ENCODE measurements around the gene FMN2.
A peak's percentile ranks its signal among the peaks of the same experiment; 100 is the strongest.

The FMN2 gene

DNA sequence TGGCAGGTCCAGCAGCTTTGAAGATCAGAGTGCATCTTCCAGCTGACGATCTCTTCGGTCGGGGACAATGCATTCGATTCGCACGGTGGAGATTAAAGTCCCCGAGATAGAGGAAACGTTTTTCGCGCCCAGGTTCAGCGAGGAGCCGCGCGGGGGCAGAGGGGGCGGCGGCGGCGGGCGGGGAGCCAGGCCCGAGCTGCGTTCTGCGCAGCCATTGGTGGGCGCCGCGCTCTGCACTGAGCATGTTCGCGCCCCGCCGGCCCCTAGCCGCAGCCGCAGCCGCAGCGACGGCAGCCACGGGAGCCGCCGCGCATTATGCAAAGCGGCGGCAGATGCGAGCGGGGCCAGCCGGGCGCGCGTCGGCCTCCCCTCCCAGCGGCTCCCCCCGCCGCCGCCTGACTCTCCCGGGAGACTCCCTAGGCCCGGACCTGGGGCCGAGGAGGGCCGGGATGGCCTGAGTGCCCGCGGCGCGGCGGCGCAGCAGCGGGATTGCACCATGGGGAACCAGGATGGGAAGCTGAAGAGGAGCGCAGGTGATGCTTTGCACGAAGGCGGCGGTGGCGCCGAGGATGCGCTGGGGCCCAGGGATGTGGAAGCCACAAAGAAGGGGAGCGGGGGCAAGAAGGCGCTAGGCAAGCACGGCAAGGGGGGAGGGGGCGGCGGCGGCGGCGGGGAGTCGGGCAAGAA is at the start of gene FMN2:
Gene FMN2, plus strand, starts transcription at position 270 of the 687 bp plus-strand sequence. Its CDS starts 227 bp downstream, at position 497.
- intact Hi-C loops (cut with DNase I) = no loop called here
- peak; percentile 25 to 91 (median 72) for DNase-seq

DNA sequence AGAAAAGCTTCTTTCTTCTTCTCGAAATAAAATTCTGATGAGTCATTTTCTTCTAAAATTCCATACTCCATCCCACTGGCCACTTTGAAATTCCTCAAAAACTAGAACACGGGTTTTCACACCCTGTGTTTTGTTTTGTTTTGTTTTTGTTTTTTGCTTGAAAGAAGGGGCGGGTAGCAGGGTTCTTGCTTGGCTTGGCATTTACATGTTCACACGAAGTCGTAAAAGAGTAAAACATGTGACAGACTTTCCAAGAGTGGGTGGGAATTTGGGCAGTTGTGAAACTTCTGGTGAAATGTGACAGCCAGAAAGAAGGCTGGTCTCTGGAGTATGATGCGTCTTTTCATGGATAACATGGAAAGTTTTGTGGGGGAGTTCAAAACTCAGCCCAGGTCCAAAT is 47.1 kb upstream of the FMN2 start:
- intact Hi-C loops (cut with DNase I) = no loop called here
- no peak for DNase-seq

DNA sequence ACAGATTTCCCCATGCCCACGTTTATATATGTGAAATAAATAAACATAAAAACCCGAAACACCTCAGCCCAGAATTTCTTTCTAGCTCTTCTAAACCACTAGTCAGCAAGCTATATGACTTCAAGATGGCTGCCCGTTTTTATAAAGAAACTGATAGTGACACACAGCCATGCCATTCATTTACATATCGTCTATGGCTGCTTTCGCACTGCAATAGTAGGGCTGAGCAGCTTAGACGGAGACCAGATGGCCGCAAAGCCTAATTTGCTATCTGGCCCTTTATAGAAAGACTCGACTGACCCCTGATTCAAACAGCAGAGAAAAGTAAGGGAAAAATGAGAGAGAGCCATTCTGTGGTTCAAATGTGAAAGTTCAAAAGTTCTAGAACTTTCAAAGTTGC is 45.7 kb upstream of the FMN2 start:
- no peak for DNase-seq
- intact Hi-C loops (cut with DNase I) = no loop called here

- intact Hi-C loops (cut with DNase I) = no loop called here
- DNase-seq = no peak
Measured at GRCh38 chr1:240054109-240054701, 37.5 kb upstream of the FMN2 start.

- intact Hi-C loops (cut with DNase I) = no loop called here
- DNase-seq = no peak
Measured at GRCh38 chr1:240055936-240056335, 35.7 kb upstream of the FMN2 start.

DNA sequence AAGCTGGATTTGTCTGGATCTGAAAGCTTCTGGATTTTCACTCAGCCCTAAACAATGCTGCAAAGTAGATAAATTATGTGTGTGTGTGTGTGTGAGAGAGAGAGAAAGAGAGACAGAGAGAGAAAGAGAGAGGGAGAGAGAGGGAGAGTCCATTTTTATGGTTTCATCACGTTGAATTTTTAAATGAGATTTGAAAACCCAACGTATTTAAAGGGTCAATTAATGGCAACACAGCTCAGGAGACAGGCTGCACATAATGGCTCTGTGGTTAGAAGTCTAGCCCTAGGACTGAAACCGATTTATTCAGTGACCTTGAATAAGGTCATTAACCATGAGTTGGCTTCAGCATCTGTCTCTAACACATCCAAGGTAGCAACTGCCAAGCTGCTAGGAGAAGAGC is 35.3 kb upstream of the FMN2 start:
- DNase-seq = no peak
- intact Hi-C loops (cut with DNase I) = no loop called here

DNA sequence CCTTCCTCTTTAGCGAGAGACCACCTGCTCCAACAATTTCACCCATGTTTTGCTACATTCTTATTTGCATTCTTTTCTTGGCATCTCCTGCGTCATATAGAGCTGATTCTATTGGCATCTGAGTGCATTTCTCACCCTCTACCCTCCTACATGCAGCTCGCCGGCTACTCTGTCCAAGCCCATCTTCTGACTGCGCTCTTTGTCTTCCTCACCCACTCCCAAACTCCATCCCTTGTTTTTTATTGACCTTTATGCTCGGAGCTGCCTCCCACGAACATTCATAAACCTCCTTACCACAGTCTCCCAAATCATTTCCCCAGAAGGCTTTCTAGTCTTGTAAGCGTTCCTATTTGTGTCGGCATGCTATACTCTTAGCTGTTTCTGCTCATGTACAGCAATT is 33.6 kb upstream of the FMN2 start:
- intact Hi-C loops (cut with DNase I) = no loop called here
- no peak for DNase-seq

DNA sequence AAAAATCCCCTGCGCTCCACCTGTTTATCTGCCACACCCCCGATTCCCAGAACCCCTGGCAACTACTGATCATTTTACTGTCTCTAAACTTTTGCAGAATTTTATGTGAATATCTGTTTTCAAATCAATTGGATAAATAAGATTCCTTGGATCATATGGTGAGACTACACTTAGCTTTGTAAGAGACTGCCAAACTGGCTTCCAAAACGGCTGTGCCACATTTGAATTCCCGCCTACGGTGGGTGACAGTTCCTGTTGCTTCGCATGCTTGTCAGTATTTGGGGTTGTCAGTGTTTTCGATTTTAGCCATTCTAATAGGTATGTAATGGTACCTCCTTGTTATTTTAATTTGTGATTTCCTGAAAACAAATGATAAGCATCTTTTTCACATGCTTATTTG is 22.7 kb upstream of the FMN2 start:
- intact Hi-C loops (cut with DNase I) = no loop called here
- no peak for DNase-seq

- intact Hi-C loops (cut with DNase I) = no loop called here
- no peak for DNase-seq
Measured at GRCh38 chr1:240070188-240070587, 21.5 kb upstream of the FMN2 start.

- intact Hi-C loops (cut with DNase I) = no loop called here
- DNase-seq = no peak
Measured at GRCh38 chr1:240073097-240073496, 18.6 kb upstream of the FMN2 start.

- DNase-seq = no peak
- intact Hi-C loops (cut with DNase I) = no loop called here
Measured at GRCh38 chr1:240074422-240074821, 17.3 kb upstream of the FMN2 start.

DNA sequence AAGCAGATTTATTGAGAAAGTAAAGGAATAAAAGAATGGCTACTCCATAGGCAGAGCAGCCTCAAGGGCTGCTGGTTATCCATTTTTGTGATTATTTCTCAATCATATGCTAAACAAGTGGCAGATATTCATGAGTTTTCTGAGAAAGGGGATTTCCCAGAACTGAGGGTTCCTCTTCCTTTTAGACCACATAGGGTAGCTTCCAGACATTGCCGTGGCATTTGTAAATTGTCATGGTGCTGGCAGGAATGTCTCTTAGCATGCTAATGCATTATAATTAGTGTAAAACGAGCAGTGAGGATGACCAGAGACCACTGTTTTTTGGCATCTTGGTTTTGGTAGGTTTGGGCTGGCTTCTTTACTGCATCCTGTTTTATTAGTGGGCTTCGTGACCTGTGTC is 16.8 kb upstream of the FMN2 start:
- intact Hi-C loops (cut with DNase I) = no loop called here
- DNase-seq = no peak

GRCh38 chr1:240084337-240084736 is 7.3 kb upstream of the FMN2 start:
- no peak for DNase-seq
- intact Hi-C loops (cut with DNase I) = no loop called here

- DNase-seq = no peak
- intact Hi-C loops (cut with DNase I) = no loop called here
Measured at GRCh38 chr1:240084749-240085148, 6.9 kb upstream of the FMN2 start.

DNA sequence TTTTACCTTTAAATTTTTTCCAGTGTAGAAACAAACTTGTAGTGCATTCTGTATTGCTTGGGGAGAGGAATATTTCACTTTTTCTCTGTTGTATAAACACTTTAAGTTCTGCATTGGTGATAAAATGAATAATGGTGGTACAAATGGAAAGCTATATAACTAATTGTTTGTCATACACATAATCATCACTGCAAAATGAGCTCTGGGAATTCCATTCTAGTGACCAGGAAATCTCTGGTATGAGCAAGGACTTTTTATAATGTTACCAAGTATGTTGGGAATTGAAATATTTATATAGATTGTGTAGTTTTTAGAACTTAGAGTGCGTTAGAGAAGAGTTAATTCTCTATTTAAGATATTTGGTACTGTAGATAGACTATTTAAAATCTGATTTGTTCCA is 5.0 kb upstream of the FMN2 start:
- DNase-seq = no peak

GRCh38 chr1:240090014-240090413 is 1.7 kb upstream of the FMN2 start:
- intact Hi-C loops (cut with DNase I) = no loop called here
- no peak for DNase-seq

More for the DNA sequence above, 5.0 kb upstream of the FMN2 start:
- intact Hi-C loops (cut with DNase I) = no loop called here

DNA sequence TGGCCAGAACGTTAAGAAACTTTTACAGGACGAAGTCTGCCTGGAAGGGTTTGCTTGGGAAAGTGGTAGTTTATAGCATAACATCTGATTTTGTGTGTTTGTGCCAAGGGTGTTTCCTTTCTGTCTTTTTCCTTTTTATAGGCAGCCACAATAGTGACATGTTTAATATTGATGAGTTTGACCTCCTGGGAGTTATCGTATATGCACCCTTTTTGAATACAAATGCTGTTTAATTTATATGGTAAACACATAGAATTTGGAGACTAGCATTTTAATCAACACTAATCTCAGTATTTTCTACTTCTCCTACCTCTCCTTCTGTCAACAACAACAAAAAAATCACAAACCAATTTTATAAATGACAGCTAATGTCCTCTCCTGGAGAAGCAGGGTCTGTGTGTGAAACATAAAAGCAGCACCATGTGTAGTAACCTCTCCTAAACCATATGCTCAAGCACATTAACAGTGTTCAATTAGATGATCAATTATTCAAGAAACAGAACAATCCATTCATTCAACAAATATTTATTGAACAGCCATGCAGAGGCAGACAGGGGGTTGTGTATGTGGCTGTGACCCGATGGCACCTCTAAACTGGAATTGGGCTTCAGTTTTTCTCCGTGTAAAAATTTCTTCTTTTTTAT is 604 bp upstream of the FMN2 start:
- no peak for DNase-seq
- intact Hi-C loops (cut with DNase I) = no loop called here

DNA sequence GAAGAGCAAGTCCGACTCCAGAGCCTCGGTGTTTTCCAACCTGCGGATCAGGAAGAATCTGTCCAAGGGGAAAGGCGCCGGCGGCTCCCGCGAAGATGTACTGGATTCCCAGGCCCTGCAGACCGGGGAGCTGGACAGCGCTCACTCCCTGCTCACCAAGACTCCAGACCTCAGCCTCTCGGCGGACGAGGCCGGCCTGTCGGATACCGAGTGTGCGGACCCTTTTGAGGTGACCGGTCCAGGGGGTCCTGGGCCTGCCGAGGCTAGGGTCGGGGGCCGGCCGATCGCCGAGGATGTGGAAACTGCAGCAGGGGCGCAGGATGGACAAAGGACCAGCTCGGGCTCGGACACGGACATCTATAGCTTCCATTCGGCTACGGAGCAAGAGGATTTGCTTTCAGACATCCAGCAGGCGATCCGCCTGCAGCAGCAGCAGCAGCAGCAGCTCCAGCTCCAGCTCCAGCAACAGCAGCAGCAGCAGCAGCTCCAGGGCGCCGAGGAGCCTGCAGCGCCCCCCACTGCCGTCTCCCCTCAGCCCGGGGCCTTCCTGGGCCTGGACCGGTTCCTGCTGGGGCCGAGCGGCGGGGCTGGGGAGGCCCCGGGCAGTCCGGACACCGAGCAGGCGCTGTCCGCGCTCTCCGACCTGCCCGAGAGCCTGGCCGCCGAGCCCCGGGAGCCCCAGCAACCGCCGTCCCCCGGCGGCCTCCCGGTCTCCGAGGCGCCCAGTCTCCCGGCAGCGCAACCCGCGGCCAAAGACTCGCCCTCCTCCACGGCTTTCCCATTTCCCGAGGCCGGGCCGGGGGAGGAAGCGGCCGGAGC is 827 bp downstream of the FMN2 start:
- intact Hi-C loops (cut with DNase I) = no loop called here
- DNase-seq = peak in 41 of 42 donors; percentile 41 to 87 (median 68)

DNA sequence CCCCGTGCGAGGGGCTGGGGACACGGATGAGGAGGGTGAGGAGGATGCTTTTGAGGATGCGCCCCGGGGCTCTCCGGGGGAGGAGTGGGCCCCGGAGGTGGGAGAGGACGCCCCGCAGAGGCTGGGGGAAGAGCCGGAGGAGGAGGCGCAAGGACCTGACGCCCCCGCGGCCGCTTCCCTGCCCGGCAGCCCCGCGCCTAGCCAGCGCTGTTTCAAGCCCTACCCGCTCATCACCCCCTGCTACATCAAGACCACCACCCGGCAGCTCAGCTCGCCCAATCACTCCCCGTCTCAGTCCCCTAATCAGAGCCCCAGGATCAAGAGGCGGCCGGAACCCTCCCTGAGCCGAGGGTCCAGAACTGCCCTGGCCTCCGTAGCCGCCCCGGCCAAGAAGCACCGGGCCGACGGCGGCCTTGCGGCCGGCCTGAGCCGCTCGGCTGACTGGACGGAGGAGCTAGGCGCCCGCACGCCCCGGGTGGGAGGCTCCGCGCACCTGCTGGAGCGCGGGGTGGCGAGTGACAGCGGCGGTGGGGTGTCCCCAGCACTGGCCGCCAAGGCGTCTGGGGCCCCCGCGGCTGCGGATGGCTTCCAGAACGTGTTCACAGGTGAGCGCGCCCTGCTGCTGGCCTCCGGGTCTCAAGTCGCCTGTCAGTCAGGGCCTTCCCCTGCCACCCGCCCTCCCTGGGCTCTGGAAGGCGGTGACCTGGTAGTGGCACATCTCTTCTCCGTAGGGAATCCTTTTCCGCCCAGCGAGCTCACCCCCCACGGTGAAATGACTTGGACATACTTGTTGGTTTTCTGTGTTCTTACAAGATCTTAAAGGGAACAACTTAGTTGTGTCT is 1.7 kb downstream of the FMN2 start:
- intact Hi-C loops (cut with DNase I) = no loop called here
- DNase-seq = peak in 32 of 42 donors; percentile 11 to 58 (median 34)
